Spleen (tissue), 11 donors: ENCODE results near the gene FAM237A. TPM values are rescaled to one million over a fixed set of nuclear protein-coding genes. Genes with fewer than 3 reads are reported as not detected.

Source experiments
- DNase-seq: peaks from one replicate; pipeline ENCODE4 v3.0.0-alpha.2; 2020
- H3K27ac ChIP-seq, 8 donors: fragments of 200-600 bp; sonication (generic) in 7 of 8; 1 replicate in 4 of 8; 2 replicates in 4 of 8; pipeline versions ENCODE4 v1.5.0 to v1.8.0; 2016 to 2021; ENCODE audit warnings: inconsistent platforms in 4 of 8, mild to moderate bottlenecking in 4 of 8, moderate library complexity in 1 of 8
- H3K27me3 ChIP-seq, 7 donors: fragments of 200-600 bp; sonication (generic) in 6 of 7; replicated peaks in 1 of 7; 1 replicate in 4 of 7; 2 replicates in 3 of 7; pipeline versions ENCODE4 v1.5.0 to v1.8.0; 2016 to 2021; ENCODE audit warnings: inconsistent platforms in 3 of 7, mild to moderate bottlenecking in 1 of 7
- H3K36me3 ChIP-seq, 6 donors: fragments of 200-600 bp; sonication (generic) in 5 of 6; 1 replicate in 4 of 6; 2 replicates in 2 of 6; pipeline versions ENCODE4 v1.5.0 to v1.8.0; 2016 to 2021; ENCODE audit warnings: inconsistent platforms in 2 of 6
- H3K4me1 ChIP-seq, 6 donors: fragments of 200-600 bp; sonication (generic) in 5 of 6; 1 replicate in 3 of 6; 2 replicates in 3 of 6; pipeline versions ENCODE4 v1.5.0 to v1.8.0; 2016 to 2021; ENCODE audit warnings: inconsistent platforms in 3 of 6
- H3K4me3 ChIP-seq, 8 donors: fragments of 200-600 bp; sonication (generic) in 7 of 8; 1 replicate in 4 of 8; 2 replicates in 4 of 8; pipeline versions ENCODE4 v1.5.0 to v1.8.0; 2016 to 2021; ENCODE audit warnings: inconsistent platforms in 4 of 8, mild to moderate bottlenecking in 4 of 8, moderate library complexity in 2 of 8
- H3K9me3 ChIP-seq, 8 donors: fragments of 200-600 bp; sonication (generic) in 7 of 8; 1 replicate in 4 of 8; 2 replicates in 4 of 8; pipeline versions ENCODE4 v1.5.0 to v1.8.0; 2016 to 2021; ENCODE audit warnings: inconsistent platforms in 4 of 8
- POLR2A ChIP-seq, 3 donors: fragments of 450-650 bp; IDR thresholded peaks; one replicate each; pipeline ENCODE4 v1.5.1; 2017; ENCODE audit warnings: antibody characterized with exemption in 3 of 3, mild to moderate bottlenecking in 1 of 3
- POLR2AphosphoS5 ChIP-seq, 3 donors: sonication (generic); formaldehyde crosslinking; IDR thresholded peaks; one replicate each; pipeline ENCODE4 v1.5.1; 2017; ENCODE audit warnings: antibody characterized with exemption in 3 of 3
- WGBS, 5 donors: extraction: QIAGEN DNeasy Blood & Tissue Kit in 3 of 5; methylation state at CpG; one replicate each; pipeline versions ENCODE4 v1.1.5 to v1.1.7; 2013 to 2018; 5-methylcytosine and 5-hydroxymethylcytosine counted together
- intact Hi-C: fragments of 100-400 bp; cut with DNase I; formaldehyde crosslinking; loops from one replicate; pipeline ENCODE4 v1.15.0; 2023; ENCODE audit warnings: low total_unique reads
- polyA plus RNA-seq, 3 donors: library from polyadenylated mRNA; stranded (reverse); fragments of 200-250 nt; gene quantifications; one replicate each; pipeline ENCODE4 v1.2.1, GENCODE V29; 2013
- total RNA-seq, 7 donors: library from RNA; depleted of rRNA in 3 of 7; stranded (reverse); fragments of >200 nt in 3 of 7; fragmentation: NEBNext Ultra II Directional in 4 of 7; extraction: Animal tissue kit (Norgen Biotek cat#: 25700) in 4 of 7; gene quantifications; one replicate each; pipeline versions ENCODE4 v1.1.0 to v1.2.1, GENCODE V29; 2016 to 2021
- TF ChIP-seq, protein P1 (sequence below), 11 experiments: fragments of 200-600 bp in 7 of 11; fragments of 450-650 bp in 4 of 11; sonication (generic) in 4 of 11; IDR thresholded peaks in 8 of 11; conservative IDR thresholded peaks in 3 of 11; 1 replicate in 7 of 11; 2 replicates in 4 of 11; pipeline versions ENCODE4 v1.4.0 to v1.8.0; 2016 to 2021; ENCODE audit warnings: antibody characterized with exemption in 11 of 11, inconsistent platforms in 4 of 11, mild to moderate bottlenecking in 1 of 11
- donor health status: healthy with polysubstance abuse.
- donor health status: DM: no; HTN: no; CAD: no; lungs with moderate emphysema.
- donor health status: DM: no; HTN: no; CAD: no.
- donor health status: Bipolar disorder and iron deficiency.
- donor health status: healthy.
- donor health status: DM: no; HTN: no; CAD: no.
- donor health status: DM: yes; HTN: yes; CAD: no.

FAM237A gene
- total and polyA plus RNA-seq, 10 donors: not detected

DNA sequence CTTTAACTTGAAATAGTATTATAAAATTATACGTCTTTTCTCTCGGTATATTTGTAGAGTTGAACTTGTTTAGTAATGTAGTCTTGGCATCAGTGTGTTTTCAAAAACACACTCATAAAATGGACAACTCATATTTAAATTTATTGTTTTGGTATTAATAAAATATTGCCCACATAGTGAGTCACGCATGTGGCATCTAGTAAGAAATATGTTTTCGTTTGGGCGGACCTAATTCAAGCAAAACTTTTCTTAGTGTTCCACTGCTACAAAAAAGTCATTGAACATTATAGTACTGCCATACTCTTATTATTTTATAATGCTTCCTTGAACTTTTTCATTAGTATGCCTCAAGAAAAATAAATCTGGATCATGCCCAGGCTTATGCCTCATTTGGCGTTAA lies 31.1 kb upstream of the FAM237A start:
- intact Hi-C loops: no loop called here
- Histone ChIP-seq H3K27ac (no peak overlapping the region), H3K4me1 (no peaks in the 10 kb centered on the region), H3K4me3 (no peak overlapping the region), H3K27me3 (no peaks in the 10 kb centered on the region), H3K36me3 (no peaks in the 10 kb centered on the region), H3K9me3 (no peaks in the 10 kb centered on the region)
- 90 to 98% (median 94%) methylated on average over 6 of the region's 6 CpGs for WGBS, 5 donors
- DNase-seq: no peak
- TF ChIP-seq POLR2AphosphoS5 (IDR thresholded peaks at IDR 0.05) (no peak), POLR2A (IDR thresholded peaks at IDR 0.05) (no peak)
- TF ChIP-seq, protein P1, sequence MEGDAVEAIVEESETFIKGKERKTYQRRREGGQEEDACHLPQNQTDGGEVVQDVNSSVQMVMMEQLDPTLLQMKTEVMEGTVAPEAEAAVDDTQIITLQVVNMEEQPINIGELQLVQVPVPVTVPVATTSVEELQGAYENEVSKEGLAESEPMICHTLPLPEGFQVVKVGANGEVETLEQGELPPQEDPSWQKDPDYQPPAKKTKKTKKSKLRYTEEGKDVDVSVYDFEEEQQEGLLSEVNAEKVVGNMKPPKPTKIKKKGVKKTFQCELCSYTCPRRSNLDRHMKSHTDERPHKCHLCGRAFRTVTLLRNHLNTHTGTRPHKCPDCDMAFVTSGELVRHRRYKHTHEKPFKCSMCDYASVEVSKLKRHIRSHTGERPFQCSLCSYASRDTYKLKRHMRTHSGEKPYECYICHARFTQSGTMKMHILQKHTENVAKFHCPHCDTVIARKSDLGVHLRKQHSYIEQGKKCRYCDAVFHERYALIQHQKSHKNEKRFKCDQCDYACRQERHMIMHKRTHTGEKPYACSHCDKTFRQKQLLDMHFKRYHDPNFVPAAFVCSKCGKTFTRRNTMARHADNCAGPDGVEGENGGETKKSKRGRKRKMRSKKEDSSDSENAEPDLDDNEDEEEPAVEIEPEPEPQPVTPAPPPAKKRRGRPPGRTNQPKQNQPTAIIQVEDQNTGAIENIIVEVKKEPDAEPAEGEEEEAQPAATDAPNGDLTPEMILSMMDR (IDR thresholded peaks at IDR 0.05 in 8 of 11, conservative IDR thresholded peaks at IDR 0.05 in 3 of 11): no peak

DNA sequence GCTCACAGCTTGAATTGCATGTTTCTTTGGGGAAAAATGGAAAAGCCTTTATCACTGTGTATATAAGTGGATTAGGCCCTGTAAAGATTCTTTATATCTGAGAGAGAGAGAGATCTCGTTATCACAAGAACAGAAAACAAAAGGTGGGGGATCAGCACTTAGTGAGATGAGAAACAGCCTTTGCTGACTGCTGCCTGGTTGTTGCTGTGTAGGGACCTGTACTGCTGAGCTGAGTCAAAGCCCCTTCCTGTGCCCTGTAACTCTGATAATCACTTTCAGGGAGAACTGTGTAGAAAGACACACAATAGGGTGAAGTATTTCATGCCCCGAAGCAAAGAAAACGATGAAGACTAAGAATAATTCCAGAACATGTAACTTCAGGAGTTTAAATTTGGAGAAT lies 30.6 kb upstream of the FAM237A start:
- no peak for TF ChIP-seq POLR2AphosphoS5 (IDR thresholded peaks at IDR 0.05)
- TF ChIP-seq, protein P1 (IDR thresholded peaks at IDR 0.05 in 8 of 11, conservative IDR thresholded peaks at IDR 0.05 in 3 of 11): no peak
- no peak for TF ChIP-seq POLR2A (IDR thresholded peaks at IDR 0.05)
- intact Hi-C loops: no loop called here
- peaks cover 0 to 1% (median 0%) of the 10 kb centered on the region in 7 donors for H3K27me3 ChIP-seq
- DNase-seq: no peak
- no peak overlapping the region for H3K4me3 ChIP-seq
- WGBS, 5 donors: 68 to 83% (median 74%) methylated on average over 3 of the region's 3 CpGs
- H3K9me3 ChIP-seq: no peaks in the 10 kb centered on the region
- no peaks in the 10 kb centered on the region for H3K36me3 ChIP-seq
- no peaks in the 10 kb centered on the region for H3K4me1 ChIP-seq
- no peak overlapping the region for H3K27ac ChIP-seq

DNA sequence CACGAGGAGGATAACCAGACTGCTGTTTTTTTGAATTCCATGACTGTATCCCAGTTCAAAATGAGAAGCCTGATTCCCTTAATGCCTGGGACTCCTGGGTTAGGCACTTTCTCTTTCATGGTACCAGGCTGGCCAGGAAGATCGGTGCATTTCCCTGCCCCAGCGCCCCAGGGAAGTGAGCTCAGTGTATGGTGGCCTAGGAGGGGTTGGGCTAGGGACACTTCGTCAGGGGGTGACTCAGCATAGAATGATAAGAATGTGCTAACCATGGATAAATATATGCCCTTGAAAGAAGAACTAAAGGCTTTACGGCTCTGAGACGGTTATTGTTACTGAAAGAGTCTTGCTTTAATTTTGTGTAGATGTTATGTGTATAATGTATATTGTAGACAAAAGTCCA lies 27.5 kb upstream of the FAM237A start:
- no peak overlapping the region for H3K4me3 ChIP-seq
- WGBS, 5 donors: 76 to 86% (median 80%) methylated on average over 6 of the region's 6 CpGs
- H3K4me1 ChIP-seq: no peaks in the 10 kb centered on the region
- H3K27ac ChIP-seq: no peak overlapping the region
- no peak for TF ChIP-seq POLR2A (IDR thresholded peaks at IDR 0.05)
- no peak for TF ChIP-seq POLR2AphosphoS5 (IDR thresholded peaks at IDR 0.05)
- TF ChIP-seq, protein P1 (IDR thresholded peaks at IDR 0.05 in 8 of 11, conservative IDR thresholded peaks at IDR 0.05 in 3 of 11): no peak
- DNase-seq: no peak
- H3K9me3 ChIP-seq: no peaks in the 10 kb centered on the region
- intact Hi-C loops: no loop called here
- peaks cover 0 to 3% (median 0%) of the 10 kb centered on the region in 7 donors for H3K27me3 ChIP-seq
- no peaks in the 10 kb centered on the region for H3K36me3 ChIP-seq

DNA sequence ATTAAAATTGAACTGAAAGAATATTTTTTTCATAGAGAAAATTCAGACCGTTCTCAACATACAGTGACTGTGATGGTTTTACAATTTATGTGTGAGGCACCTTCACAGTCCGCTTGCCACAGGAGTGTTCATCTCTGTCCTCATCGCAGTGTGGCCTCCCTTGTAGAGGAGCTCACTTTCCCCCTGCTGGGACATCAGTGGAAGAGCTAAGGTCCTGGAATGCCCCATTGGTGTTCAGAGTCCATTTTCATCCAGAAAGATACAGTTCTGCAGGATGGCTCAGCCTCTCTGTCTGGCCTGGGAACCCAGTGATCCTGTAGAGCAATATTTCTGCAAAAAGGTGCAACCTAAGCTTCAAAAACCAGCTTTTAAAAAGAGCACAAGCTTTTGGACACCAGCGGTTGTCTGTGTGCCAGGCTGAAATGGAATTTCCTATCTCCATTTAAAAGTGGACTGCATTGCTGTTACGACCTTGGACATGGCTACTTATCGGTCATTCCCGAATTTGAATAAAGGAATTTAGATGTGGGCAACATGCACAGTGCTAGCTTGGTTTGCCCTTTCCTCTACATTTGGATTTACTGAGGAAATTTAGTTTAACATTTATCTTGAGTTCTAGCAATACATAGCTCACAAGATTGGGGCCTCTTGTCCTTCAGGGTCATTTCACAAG lies 26.7 kb upstream of the FAM237A start:
- WGBS, 5 donors: 75 to 86% (median 81%) methylated on average over 7 of the region's 7 CpGs
- intact Hi-C loops: no loop called here
- no peaks in the 10 kb centered on the region for H3K4me1 ChIP-seq

More for the DNA sequence above, 26.7 kb upstream of the FAM237A start:
- no peak overlapping the region for H3K27ac ChIP-seq
- DNase-seq: no peak
- H3K36me3 ChIP-seq: no peaks in the 10 kb centered on the region
- peaks cover 0 to 3% (median 0%) of the 10 kb centered on the region in 7 donors for H3K27me3 ChIP-seq
- no peak overlapping the region for H3K4me3 ChIP-seq
- no peak for TF ChIP-seq POLR2A (IDR thresholded peaks at IDR 0.05)
- TF ChIP-seq, protein P1 (IDR thresholded peaks at IDR 0.05 in 8 of 11, conservative IDR thresholded peaks at IDR 0.05 in 3 of 11): no peak
- no peak for TF ChIP-seq POLR2AphosphoS5 (IDR thresholded peaks at IDR 0.05)
- no peaks in the 10 kb centered on the region for H3K9me3 ChIP-seq
